A549 (cell line): ENCODE data around the gene MT3. TPM values are rescaled to one million over a fixed set of nuclear protein-coding genes. Genes with fewer than 3 reads are reported as not detected.

Experiments used
- ATAC-seq, 2 experiments: fragments of 200-7000 bp in 1 of 2; fragments of >200 bp in 1 of 2; cut with Nextera tagmentation in 1 of 2; cut with Tn5 transposase in 1 of 2; 3 replicates each; pipeline versions ENCODE4 v1.8.0 to v1.9.1; 2018 to 2020; ENCODE audit warnings: mild to moderate bottlenecking in 1 of 2, moderate library complexity in 1 of 2
- CTCF ChIA-PET: fragments of 300-600 bp; sonication (Branson Sonifier 250); formaldehyde crosslinking; extraction: SDS; loops from one replicate; lab custom pipeline; 2021; ENCODE audit warnings: antibody characterized with exemption, inconsistent platforms; lab: Yijun Ruan, JAX
- POLR2A ChIA-PET: fragments of 350-600 bp; formaldehyde crosslinking; extraction: SDS; loops from one replicate; lab custom pipeline; 2021; ENCODE audit warnings: antibody characterized with exemption, inconsistent platforms; lab: Yijun Ruan, JAX
- DNase-seq, 2 experiments: peaks; one replicate each; pipeline versions ENCODE4 v3.0.0 to v3.0.0-alpha.2; 2011 to 2016; ENCODE audit warnings: low read depth in 1 of 2, low spot score in 1 of 2
- FAIRE-seq: peaks from 2 replicates; lab custom pipeline; 2011; peaks lifted over from hg19 to GRCh38; lab: Jason Lieb, UNC
- H3K27ac ChIP-seq, 2 experiments: fragments of >200 bp; sonication (Bioruptor Twin); formaldehyde crosslinking; 3 replicates each; pipeline ENCODE4 v1.5.1; 2016 to 2017
- H3K4me1 ChIP-seq: fragments of >200 bp; sonication (Bioruptor Twin); formaldehyde crosslinking; 3 replicates; pipeline ENCODE4 v1.6.1; 2016
- H3K4me2 ChIP-seq: fragments of >200 bp; sonication (Bioruptor Twin); formaldehyde crosslinking; 3 replicates; pipeline ENCODE4 v1.6.1; 2016
- H3K4me3 ChIP-seq: fragments of >200 bp; sonication (Bioruptor Twin); formaldehyde crosslinking; 3 replicates; pipeline ENCODE4 v1.5.1; 2016
- H3K9me3 ChIP-seq: fragments of >200 bp; sonication (Bioruptor Twin); formaldehyde crosslinking; 3 replicates; pipeline ENCODE4 v1.6.1; 2016
- CBX8 ChIP-seq: fragments of 200-600 bp; sonication (generic); IDR thresholded peaks from 2 replicates; pipeline ENCODE4 v1.6.1; 2016
- EP300 ChIP-seq, 2 experiments: fragments of >200 bp; sonication (Bioruptor Twin); formaldehyde crosslinking; IDR thresholded peaks; 2 replicates in 1 of 2; 3 replicates in 1 of 2; pipeline ENCODE4 v1.6.1; 2016 to 2017
- ESRRA ChIP-seq: fragments of 150-350 bp; IDR thresholded peaks from 2 replicates; pipeline ENCODE4 v1.6.1; 2014; ENCODE audit warnings: mild to moderate bottlenecking, low read length, borderline replicate concordance
- FOSB ChIP-seq: fragments of 250-450 bp; sonication (Bioruptor Pico); IDR thresholded peaks from 2 replicates; pipeline ENCODE4 v1.5.0; 2020; ENCODE audit warnings: mild to moderate bottlenecking, moderate library complexity
- FOSL2 ChIP-seq, 2 experiments: fragments of 450-650 bp in 1 of 2; fragments of >200 bp in 1 of 2; sonication (Bioruptor Twin) in 1 of 2; formaldehyde crosslinking; IDR thresholded peaks; 2 replicates each; pipeline versions ENCODE4 v1.5.0 to v1.6.1; 2016 to 2020; ENCODE audit warnings: mild to moderate bottlenecking in 1 of 2, moderate library complexity in 1 of 2
- GATA3 ChIP-seq: IDR thresholded peaks from 2 replicates; pipeline ENCODE4 v1.6.1; 2012; ENCODE audit warnings: borderline replicate concordance
- HES2 ChIP-seq: fragments of >200 bp; sonication (Bioruptor Twin); formaldehyde crosslinking; IDR thresholded peaks from 2 replicates; pipeline ENCODE4 v1.6.1; 2016
- HMGXB4 ChIP-seq: fragments of 250-450 bp; sonication (Bioruptor Pico); IDR thresholded peaks from 2 replicates; pipeline ENCODE4 v1.5.0; 2021; ENCODE audit warnings: mild to moderate bottlenecking, moderate library complexity, borderline replicate concordance
- HOXA7 ChIP-seq: fragments of 250-450 bp; sonication (Bioruptor Pico); IDR thresholded peaks from 2 replicates; pipeline ENCODE4 v1.5.0; 2020; ENCODE audit warnings: mild to moderate bottlenecking, moderate library complexity
- HOXB13 ChIP-seq: fragments of 250-450 bp; sonication (Bioruptor Pico); IDR thresholded peaks from 2 replicates; pipeline ENCODE4 v1.5.0; 2020; ENCODE audit warnings: low read depth, mild to moderate bottlenecking, moderate library complexity
- JUN ChIP-seq, 2 experiments: fragments of >200 bp; sonication (Bioruptor Twin); formaldehyde crosslinking; IDR thresholded peaks; 2 replicates in 1 of 2; 3 replicates in 1 of 2; pipeline ENCODE4 v1.6.1; 2016 to 2017
- MAX ChIP-seq: IDR thresholded peaks from 2 replicates; pipeline ENCODE4 v1.6.1; 2012
- MAZ ChIP-seq: fragments of 150-350 bp; IDR thresholded peaks from 2 replicates; pipeline ENCODE4 v1.6.1; 2014; ENCODE audit warnings: antibody characterized with exemption, low read depth, low read length, borderline replicate concordance
- MYC ChIP-seq: IDR thresholded peaks from 2 replicates; pipeline ENCODE4 v1.6.1; 2012; ENCODE audit warnings: mild to moderate bottlenecking, inconsistent platforms, low read length, improper control_type of control experiment, borderline replicate concordance
- NR3C1 ChIP-seq: fragments of >200 bp; sonication (Bioruptor Twin); formaldehyde crosslinking; IDR thresholded peaks from 3 replicates; pipeline ENCODE4 v1.6.1; 2017
- RARB ChIP-seq: fragments of 250-450 bp; sonication (Bioruptor Pico); IDR thresholded peaks from 2 replicates; pipeline ENCODE4 v1.8.0; 2021; ENCODE audit warnings: mild to moderate bottlenecking, moderate library complexity
- RFX5 ChIP-seq: fragments of 450-650 bp; IDR thresholded peaks from 2 replicates; pipeline ENCODE4 v1.7.1; 2014; ENCODE audit warnings: antibody characterized with exemption, mild to moderate bottlenecking, moderate library complexity
- SMC3 ChIP-seq: fragments of >200 bp; sonication (Bioruptor Twin); formaldehyde crosslinking; IDR thresholded peaks from 3 replicates; pipeline ENCODE4 v1.6.1; 2018; ENCODE audit warnings: inconsistent platforms
- ZC3H11A ChIP-seq: fragments of 450-650 bp; IDR thresholded peaks from 2 replicates; pipeline ENCODE4 v1.6.1; 2014; ENCODE audit warnings: antibody characterized with exemption, mild to moderate bottlenecking
- ZFP36 ChIP-seq: fragments of 450-650 bp; IDR thresholded peaks from 2 replicates; pipeline ENCODE4 v1.6.1; 2014; ENCODE audit warnings: borderline replicate concordance; ENCODE audit not compliant: partially characterized antibody
- ZSCAN20 ChIP-seq: fragments of 250-450 bp; sonication (Bioruptor Pico); IDR thresholded peaks from 2 replicates; pipeline ENCODE4 v1.8.0; 2022; ENCODE audit warnings: mild to moderate bottlenecking, moderate library complexity
- WGBS: methylation state at CpG from one replicate; pipeline ENCODE4 v1.1.6; 2017; ENCODE audit errors: missing lambda C conversion rate; 5-methylcytosine and 5-hydroxymethylcytosine counted together
- polyA plus RNA-seq, 4 experiments: library from polyadenylated mRNA; depleted of rRNA in 3 of 4; stranded (reverse); fragments of >200 nt; fragmentation: RNase III in 1 of 4; extraction: RNeasy Plus Mini Kit Qiagen cat#74134 plus additional on column Dnase treatment in 1 of 4; gene quantifications; 2 replicates in 3 of 4; 3 replicates in 1 of 4; pipeline ENCODE4 v1.2.3, GENCODE V29; 2011 to 2017

Gene MT3
- polyA plus RNA-seq, 2 of the 4 experiments (the other 2 are of a cell fraction) = 0.16 to 0.21 TPM

GRCh38 chr16:56625140-56625942 lies 36.0 kb downstream of the MT3 start, which contains the start of gene MT1E:
Gene MT1E, plus strand, starts transcription at chr16:56625781. Its CDS starts 71 bp downstream, at chr16:56625852.
- ChIA-PET POLR2A (interaction anchor here (0.7 to 2.3 kb wide), 2 partner anchors 16 to 18 kb away, joined by 5 to 23 read pairs; partner anchors contain the start of gene MT2A), CTCF (interaction anchor here (0.8 to 5.3 kb wide), 7 partner anchors 14 to 111 kb away, joined by 3 to 18 read pairs (median 3); partner anchors contain the start of gene MT1A)
- peak within 1 kb of the TSS; percentile 72 to 86 for H3K27ac ChIP-seq
- H3K4me2 ChIP-seq = no peak within 1 kb of the TSS
- DNase-seq (no peak), ATAC-seq (no peak), FAIRE-seq (no peak)
- 93% methylated on average over 59 of the region's 62 CpGs for WGBS
- H3K4me3 ChIP-seq = no peak within 1 kb of the TSS
- peaks cover 14% of the 10 kb centered on the region for H3K4me1 ChIP-seq
- no peak for TF ChIP-seq FOSB (CRISPR knock-in tag)
- no peak for TF ChIP-seq NR3C1
- TF ChIP-seq MYC = no peak
- TF ChIP-seq SMC3 = no peak
- TF ChIP-seq MAX = no peak
- TF ChIP-seq GATA3 = no peak
- TF ChIP-seq HOXB13 (CRISPR knock-in tag) = no peak
- no peak for TF ChIP-seq HMGXB4 (CRISPR knock-in tag)
- no peaks in the 10 kb centered on the region for H3K9me3 ChIP-seq

GRCh38 chr16:56625943-56626654 lies 36.8 kb downstream of the MT3 start:
- FAIRE-seq (no peak), ATAC-seq (peak; percentile 15 to 22; a peak in 2 of 6 replicates), DNase-seq (no peak)
- CTCF ChIA-PET = interaction anchor here (0.8 to 5.3 kb wide), 7 partner anchors 13 to 112 kb away, joined by 3 to 18 read pairs (median 3); partner anchors contain the start of gene MT1A
- Histone ChIP-seq H3K4me1 (peaks cover 14% of the 10 kb centered on the region), H3K4me3 (no peak overlapping the region), H3K4me2 (no peak overlapping the region), H3K27ac (peak overlapping the region in 1 of 2 experiments; percentile 86; a peak in 4 of 6 replicates), H3K9me3 (no peaks in the 10 kb centered on the region)
- TF ChIP-seq RFX5 (no peak), ZFP36 (no peak), ZSCAN20 (no peak), FOSB (CRISPR knock-in tag) (no peak), NR3C1 (no peak), HOXA7 (CRISPR knock-in tag) (no peak), EP300 (IDR thresholded peaks at IDR 0.05) (no peak), HOXB13 (CRISPR knock-in tag) (no peak), CBX8 (no peak), ESRRA (no peak), HES2 (no peak), JUN (IDR thresholded peaks at IDR 0.05) (no peak), MYC (no peak), ZC3H11A (no peak), MAZ (no peak), FOSL2 (IDR thresholded peaks at IDR 0.05) (no peak), FOSL2 (CRISPR knock-in tag; IDR thresholded peaks at IDR 0.05) (no peak), RARB (no peak)
- POLR2A ChIA-PET = interaction anchor here (1.7 kb wide), 1 partner anchor 17 kb away, joined by 19 read pairs; the partner anchor contains the start of gene MT2A
- 91% methylated on average over 16 of the region's 16 CpGs for WGBS
